HG03060 (cell line): ENCODE results near the gene PDE1C.
A peak's percentile ranks its signal among the peaks of the same experiment; 100 is the strongest.
"Not testable (repeated sequence)": the region's sequence is repeated elsewhere in the genome, so short reads cannot be mapped to it uniquely, and the experiment has no call there.

Source experiments
- ATAC-seq: cut with Tn5 transposase; IDR thresholded peaks from one replicate; pipeline ENCODE4 v1.9.1; 2021; ENCODE audit warnings: low read depth, moderate number of reproducible peaks; ENCODE audit not compliant: unreplicated experiment

Gene PDE1C

DNA sequence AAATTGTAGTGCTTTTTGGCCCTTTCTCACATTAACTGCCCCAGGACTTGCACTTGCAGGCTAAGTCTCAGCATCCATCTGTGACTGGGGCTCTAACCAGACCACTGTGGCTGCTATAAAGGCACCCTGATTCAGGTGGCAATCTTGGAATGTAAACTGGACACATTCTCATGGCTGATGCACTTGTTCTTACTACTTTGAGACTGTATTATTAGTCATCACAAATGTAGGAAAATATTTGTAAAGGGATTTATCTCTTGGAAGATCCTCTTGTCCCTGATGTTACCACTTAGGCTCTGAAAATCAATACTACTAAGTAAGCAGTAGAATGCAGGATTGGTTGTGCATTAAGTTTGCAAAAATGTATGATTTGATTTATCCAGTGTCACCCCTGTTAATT lies 25.0 kb downstream of the PDE1C start:
- no peak for ATAC-seq

DNA sequence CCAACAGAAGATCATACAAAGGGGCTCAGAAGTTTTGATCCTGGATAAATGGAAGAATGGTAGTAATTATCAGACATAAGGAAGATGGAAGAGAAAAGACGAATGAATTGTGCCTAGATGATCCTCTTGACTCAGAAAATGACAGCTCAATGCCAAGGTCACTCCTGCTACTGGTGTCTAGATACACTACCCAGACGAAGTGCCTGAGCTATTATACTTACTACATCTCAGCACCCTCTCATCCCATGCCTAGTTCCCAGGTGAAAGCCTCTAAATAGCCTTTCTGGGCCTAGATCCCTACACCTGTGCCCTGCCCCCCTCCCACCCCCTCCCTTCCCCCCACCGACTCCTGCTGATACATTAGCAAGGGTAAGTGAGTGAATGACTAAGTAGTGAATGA lies 25.5 kb downstream of the PDE1C start:
- no peak for ATAC-seq

DNA sequence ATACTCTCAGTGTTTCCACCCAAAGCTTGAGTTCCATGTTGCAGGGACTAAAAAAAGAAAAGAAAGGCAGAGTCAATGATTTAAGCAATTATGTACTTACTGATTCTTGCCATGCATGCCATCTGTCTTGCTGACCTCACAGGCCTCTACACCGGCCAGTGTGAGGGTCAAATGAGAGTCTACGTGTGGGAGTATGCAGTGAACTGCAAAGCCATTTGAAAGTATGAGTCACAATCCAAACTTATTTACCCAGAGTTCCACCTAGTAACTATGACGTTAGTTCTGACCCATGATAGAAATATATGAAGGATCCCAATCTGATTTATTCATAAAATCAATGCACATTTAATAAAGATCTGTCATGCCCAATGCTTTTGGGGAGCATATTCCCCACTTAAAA lies 26.5 kb downstream of the PDE1C start:
- ATAC-seq, result peak; percentile 59

DNA sequence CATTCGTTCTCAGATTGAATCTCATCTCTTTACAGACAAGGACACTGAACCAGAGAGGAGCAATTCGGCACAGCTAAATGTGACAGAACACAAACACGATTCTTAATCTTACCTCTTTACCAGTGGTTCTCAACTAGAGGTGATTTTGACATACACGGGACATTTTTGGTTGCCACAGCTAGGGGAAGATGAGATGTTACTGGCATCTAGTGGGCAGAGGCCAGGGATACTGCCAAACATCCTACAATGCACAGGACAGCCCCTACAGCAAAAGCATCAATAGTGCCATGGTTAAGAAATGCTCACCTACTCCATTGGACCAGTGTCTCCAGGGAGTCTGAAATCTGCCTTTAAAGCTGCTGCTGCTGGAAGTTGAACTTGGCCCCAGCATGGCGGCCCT lies 27.3 kb downstream of the PDE1C start:
- ATAC-seq, result no peak

DNA sequence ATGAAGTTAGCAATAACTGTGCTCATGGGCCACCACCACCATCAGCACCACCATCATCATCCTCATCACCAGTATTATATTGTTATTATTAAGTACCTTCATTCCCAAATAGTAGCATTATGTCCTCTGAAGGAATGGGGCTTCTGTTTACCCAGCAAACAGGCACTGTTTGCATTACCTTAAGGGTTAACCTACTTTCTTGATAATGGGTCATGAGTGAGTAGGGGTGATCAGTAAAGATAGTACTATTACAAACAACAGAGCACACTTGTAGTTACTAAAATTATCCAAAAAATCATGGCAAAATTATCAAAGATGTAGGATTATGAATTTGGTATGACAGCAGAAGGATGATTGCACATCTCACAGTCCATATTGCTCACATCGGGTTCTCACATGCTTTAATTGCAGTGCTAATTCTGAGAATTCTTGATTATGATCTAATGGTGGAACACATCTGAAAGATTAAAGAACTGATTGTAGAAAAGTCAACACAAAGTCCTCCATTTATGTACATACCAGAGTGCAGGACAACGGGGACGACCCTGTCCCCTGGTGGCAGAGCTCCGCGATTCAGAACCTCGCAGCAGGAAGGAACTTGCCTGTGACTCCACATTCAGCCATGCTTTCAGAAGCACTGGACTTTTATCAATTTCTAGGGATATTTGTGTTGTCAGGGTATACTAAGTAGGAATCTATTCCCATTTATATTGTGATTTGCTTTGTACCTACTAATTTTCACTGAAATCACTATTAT lies 31.0 kb downstream of the PDE1C start:
- ATAC-seq, result no peak

DNA sequence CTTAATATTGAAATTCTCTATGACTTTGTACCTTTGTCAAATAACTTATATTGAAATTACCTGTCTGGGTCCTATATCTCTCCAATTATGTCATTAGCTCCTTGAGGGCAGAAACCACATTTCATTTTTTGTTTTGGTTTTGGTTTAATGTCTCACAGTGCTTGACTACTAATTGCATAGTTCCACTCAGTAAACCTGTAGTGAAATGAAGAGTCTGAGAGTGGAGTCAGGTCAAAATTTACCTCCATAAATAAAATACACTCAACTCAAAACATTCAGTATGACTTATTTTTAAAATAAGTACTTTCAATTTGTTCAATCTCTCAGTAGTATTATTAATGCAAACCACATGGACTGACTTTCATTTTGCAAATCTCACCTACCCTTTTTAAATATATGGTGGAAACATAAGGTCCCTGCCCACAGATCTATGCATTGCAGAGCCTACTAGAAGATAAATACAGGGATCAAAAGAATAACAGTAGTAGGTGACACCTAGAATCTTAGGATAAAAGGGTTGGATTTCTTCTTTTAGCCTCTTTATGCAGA lies 32.5 kb downstream of the PDE1C start:
- peak; percentile 50 for ATAC-seq

DNA sequence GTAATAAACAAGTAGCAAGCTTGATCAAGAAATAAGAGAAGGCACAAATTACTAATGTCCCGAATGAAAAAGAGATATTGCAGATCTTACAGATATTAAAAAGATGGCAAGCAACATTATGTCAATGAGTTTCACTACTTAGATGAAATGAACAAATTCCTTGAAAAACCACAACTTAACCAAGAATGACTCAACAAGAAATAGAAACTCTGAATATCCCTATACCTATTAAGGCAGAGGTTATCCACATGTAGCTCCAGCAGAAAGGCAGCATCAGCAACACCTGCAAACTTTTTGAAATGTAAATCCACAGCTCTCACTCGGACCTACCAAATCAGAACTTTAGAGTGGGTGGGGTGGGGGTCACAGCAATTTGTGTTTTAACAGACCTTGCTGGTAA lies 33.6 kb downstream of the PDE1C start:
- ATAC-seq, result no peak

DNA sequence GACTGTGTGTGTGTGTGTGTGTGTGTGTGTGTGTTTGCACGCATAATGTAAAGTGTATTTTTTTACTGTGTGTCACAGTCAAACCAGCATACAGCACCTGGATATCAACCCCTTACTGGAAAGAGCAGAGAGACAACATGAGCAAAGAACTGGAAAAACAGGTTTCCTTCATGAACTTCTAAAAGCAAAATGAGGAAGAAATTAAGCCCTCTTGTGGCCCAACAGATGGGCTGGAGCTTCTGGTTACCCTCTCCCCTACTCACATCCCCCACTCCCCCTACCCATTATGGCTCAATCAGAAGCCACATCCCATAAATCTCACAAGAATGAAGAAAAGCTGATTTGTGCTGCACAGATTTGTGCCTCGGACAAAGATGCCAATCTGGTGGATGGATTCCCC lies 36.2 kb downstream of the PDE1C start:
- no peak for ATAC-seq

DNA sequence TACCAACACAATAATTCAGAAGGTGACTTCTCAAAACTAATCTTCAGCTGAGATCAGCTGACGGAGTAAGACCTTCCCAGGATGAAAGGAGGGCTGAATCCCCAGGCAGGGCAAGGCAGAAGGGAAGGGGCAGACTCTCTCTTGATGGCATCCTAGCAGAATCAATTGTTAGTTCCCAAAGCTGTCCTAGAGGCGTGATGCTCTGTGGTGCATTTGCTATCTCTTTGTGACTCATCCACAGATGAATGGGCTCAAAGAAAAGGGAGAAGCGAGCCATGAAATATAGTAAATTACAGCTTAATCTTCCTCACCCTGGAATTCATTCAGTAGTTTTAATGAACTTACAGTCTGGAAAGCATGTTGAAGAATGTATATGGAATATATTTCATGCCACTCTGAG lies 37.2 kb downstream of the PDE1C start:
- no peak for ATAC-seq

DNA sequence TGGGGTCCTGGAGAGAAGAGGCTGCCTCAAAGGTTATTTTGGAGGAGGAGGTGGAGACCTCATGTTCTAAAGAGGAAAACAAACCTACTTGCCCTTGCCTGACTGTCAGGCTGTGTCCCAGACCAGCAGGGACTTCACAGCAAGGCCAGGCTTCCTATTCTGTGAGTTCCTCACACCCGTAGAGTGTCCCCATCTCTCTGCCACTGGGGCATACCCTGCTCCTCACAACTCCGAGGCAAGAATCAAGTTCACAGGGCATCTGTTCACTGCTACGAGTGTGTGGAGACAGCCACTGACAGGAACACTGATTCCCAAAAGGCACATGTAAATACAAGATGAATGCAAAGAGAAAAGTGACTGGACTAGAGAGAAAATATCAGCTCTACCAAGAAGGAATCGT lies 38.0 kb downstream of the PDE1C start:
- no peak for ATAC-seq

DNA sequence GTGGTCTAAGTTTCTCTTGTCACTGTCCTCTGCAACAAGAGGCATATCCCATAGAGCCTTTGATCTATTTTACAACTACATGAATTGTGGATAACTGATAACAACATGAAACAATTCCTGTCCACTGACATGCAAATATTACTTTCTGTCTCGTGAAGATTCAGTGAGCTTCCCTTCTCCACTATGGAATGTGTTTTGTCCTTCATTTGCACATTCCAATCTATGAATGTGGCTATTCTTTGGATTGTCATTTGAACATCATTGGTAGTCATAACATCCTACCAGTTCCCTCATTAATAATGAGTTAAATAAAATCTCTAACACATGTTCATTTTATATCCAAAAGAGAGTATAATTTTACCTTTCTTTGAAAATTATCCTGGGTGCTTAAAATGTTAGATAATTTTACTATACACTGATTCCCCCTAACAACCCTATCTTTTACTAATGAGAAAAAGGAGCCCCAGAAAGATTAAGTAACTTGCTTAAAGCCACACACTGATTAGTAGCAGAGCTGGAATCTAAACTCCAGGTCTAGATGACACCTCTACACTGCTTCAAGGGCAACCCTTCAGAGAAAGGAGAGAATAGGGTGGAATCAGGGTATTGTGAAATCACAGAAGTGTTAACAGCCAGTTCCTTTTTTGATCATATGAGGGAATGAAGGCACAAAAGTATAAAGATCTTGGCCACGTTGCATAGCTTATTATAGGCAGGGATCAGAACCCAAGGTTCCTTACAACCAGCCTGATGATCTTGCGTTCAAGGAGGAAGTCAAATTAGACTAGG lies 39.1 kb downstream of the PDE1C start:
- no peak for ATAC-seq

DNA sequence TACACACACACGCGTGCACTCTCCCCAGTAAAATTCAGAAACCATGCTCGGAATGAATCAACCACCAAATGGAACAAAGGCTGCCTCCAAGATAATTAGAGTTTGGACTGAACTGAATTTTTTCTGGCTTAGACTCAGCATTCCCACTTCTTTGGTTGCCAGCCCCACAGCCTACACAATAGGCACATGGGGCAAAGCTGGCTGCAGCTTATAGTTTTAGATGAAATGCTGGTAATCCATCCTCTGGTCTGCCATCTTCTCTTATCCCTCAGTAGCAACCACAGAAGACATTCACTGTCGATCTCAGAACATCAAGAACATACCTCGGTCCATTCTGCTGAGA lies 44.2 kb downstream of the PDE1C start:
- ATAC-seq, result no peak

DNA sequence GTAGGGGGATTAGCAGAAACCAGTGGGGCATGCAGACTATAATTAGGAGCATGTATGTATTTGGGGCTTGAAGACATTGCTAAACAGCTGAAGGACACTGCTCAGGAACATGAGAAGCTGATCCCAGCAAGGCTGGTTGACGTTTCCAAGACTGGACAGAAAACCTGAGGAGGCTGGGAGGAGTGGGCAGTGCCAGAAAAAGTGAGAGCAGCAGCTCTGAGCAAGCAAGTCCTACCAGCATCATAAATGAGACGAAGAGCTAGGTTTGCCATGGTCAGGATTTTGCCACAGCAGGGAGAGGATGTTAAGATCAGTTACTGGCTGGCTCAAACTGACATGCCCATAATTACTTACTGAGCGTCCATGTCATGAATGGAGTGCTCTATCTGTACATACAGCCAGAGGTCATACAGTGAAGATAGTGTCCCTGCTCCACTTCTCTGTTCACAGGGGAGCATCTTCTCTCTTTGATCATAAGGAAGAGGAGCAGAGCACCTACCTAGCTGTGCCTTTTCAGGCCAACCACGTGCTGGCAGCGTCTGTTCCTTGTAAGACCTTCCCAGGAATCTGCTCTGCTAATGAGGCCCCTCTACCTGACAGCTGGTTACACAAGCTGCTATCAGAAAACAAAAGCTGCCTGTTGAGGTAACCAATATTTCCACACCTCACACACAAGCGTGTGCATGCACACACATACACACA lies 44.7 kb downstream of the PDE1C start:
- no peak for ATAC-seq

DNA sequence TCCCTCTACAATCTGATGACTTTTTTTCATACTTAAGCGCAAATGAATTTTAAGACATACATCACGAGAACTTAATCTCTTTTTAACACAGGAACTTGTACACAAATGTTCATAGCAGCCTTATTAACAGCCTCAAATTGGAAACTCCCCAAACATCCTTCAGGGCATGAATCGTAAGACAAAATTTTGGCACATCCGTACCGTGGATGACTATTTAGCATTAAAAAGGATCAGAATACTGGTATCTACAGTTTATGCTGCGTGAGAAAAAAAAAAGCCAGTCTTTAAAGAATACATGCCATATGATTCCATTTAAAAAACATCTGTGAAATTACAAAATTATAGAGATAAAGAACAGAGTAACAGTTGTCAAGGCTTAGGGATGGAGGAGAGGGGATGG lies 46.8 kb downstream of the PDE1C start:
- no peak for ATAC-seq

DNA sequence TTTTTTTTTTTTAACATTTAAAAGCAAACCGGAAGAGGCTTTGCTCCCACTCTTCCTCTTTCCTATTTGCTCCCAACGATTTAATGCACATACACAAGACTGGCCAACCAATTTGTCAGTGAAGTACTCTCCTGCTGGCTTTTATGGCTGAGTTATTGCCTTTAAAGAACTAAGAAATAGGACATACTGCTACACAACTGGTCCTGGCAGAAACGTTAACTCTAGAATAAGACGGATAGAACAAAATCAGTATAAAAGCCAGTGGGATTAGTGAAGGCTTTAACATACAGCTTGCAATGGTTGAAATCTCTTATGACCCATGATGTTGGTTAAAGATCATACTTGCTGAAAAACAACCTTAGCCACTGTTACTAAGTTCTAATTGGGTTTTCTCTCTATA lies 47.2 kb downstream of the PDE1C start:
- ATAC-seq, result no peak

DNA sequence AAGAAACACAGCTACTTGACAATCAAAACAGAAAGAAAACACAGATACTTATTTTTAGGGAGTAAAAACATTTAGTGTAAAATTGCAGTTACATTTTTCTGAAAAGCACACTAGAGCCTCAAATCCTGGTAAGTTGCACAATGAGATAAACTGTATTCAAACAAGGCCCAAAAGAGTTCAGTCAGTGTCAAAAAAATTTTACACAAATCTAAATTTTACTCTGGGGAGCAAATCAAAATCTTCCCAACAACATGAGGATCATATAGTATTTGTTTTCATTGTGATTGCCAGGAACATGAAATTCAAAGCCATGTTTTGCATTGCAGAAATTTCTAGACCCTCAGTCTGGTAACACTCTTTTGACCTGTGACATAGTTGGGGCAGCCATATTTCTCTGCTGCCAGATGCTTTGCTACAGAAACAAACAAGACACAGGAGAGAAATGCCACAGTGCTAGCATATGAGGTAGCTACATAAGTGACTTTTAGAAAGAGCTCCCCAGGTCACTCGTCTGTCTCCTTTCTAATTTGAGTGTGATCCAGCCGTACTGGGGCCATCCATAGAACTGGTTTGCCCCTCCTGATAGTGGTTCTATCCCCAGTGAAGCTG lies 49.6 kb downstream of the PDE1C start:
- no peak for ATAC-seq

DNA sequence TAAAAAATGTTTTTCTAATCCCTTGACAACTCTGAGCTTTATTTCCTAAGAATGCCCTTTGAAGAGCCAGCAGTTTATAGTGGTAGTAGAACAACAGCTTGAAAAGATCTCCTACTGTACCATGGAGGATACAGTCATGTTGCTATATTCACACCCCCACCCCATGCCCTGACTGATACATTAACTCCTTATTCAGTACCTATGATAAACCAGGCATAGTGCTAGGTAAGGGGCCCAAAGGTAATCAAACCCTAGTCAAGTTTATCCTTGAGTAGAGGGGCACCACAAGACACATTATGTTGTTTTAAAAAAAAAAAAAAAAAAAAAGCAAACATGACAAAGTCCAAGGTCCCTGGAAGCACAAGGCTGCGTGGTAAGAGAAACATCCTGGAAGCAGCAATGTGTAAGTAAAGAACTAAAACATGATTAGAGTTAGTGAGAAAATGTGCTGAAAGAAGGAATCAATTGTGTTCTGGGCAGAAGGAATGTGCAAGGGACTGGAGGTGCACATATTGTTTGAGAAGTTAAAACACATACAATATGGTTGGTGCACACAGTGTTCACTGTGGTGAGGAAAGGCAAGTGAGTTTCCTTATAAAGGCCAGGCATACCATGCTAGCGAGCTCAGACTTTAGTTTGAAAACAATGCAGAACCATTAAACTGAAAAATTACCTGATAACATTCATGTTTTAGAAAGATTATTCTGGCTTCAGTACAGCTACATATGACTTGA lies 51.2 kb downstream of the PDE1C start:
- no peak for ATAC-seq

DNA sequence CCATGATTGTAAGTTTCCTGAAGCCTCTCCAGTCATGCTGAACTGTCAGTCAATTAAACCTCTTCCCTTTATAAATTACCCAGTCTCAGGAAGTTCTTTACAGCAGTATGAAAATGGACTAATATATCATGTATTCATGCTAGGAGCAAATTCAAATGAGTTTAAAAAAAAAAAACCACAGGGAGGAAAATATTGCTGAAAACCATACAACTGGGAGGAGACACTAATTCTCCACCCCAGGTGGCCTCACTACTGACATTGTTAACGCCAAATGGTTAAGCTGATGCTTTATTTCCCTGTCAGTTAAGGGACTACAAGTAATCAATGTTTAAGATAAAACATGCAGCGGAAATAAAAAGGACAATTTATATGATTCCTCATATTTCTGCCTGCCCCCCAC lies 55.1 kb downstream of the PDE1C start:
- no peak for ATAC-seq

DNA sequence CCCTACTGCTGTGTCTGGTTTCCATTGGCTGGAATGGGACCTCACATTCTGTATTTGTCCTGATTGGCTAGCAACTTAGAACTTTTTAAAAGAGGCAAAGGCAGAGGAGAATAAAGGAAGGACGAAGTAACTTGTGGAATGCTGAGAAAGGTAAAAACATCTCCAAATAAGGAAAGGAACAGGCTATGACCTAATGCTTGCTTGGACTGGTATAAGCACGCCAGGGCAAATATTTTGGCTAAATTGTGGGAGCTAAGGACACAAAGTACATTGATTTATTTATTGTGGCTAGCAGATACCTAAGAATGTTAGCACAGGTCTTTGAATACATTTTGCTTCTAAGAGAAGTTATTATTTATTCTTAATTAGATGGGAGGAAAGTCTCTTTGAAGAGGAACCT lies 56.7 kb downstream of the PDE1C start:
- not testable (repeated sequence) for ATAC-seq

DNA sequence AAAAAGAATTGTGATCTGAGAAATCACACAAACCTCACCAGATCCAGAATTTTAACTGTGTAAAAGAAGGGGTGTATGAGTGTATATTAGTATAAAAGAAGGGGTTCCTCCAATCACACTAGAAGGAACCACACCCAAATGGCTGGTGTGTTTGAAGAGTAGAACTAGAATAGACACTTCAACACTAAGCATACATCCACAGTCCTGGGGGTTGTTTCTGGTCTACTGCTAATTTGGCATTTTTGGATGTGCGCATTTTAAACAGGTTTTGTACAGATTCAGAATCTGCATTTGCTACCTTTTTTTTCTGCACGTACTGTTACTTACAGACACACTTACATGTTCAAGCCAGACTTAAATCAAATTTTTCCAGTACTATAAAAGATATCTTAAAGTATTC lies 64.6 kb downstream of the PDE1C start:
- no peak for ATAC-seq
